ENCODE measurements around the gene CHST14.

CHST14 gene

DNA sequence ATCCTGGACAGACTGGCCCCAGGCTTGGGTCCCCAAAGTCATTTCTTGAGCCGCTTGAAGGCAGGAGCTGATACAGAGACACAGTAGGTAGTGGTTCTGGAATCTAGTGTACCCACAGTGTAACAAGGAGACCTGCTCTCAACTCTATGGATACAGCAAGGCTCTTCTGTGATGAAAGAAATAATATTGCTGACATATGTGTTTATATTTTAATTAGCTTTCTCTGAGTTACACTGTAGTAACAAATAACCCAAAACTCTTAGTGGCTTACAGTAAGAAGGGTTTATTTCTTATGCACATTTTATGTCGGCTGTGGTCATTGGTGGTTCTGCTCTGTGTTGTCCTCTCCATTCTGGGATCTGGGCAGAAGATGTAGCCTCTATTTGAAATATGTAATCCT lies 45.5 kb downstream of the CHST14 start:
- TF ChIP-seq, protein P1, sequence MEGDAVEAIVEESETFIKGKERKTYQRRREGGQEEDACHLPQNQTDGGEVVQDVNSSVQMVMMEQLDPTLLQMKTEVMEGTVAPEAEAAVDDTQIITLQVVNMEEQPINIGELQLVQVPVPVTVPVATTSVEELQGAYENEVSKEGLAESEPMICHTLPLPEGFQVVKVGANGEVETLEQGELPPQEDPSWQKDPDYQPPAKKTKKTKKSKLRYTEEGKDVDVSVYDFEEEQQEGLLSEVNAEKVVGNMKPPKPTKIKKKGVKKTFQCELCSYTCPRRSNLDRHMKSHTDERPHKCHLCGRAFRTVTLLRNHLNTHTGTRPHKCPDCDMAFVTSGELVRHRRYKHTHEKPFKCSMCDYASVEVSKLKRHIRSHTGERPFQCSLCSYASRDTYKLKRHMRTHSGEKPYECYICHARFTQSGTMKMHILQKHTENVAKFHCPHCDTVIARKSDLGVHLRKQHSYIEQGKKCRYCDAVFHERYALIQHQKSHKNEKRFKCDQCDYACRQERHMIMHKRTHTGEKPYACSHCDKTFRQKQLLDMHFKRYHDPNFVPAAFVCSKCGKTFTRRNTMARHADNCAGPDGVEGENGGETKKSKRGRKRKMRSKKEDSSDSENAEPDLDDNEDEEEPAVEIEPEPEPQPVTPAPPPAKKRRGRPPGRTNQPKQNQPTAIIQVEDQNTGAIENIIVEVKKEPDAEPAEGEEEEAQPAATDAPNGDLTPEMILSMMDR (conservative IDR thresholded peaks at IDR 0.05; ENCODE audit: low read length), result no peak
- H3K4me3 ChIP-seq (ENCODE audit: low read length), result no peak overlapping the region
- no peak for DNase-seq (ENCODE audit: low read depth)

All from AG10803 (cell line).